Measurements from ENCODE around the gene STUB1.

Gene STUB1

DNA sequence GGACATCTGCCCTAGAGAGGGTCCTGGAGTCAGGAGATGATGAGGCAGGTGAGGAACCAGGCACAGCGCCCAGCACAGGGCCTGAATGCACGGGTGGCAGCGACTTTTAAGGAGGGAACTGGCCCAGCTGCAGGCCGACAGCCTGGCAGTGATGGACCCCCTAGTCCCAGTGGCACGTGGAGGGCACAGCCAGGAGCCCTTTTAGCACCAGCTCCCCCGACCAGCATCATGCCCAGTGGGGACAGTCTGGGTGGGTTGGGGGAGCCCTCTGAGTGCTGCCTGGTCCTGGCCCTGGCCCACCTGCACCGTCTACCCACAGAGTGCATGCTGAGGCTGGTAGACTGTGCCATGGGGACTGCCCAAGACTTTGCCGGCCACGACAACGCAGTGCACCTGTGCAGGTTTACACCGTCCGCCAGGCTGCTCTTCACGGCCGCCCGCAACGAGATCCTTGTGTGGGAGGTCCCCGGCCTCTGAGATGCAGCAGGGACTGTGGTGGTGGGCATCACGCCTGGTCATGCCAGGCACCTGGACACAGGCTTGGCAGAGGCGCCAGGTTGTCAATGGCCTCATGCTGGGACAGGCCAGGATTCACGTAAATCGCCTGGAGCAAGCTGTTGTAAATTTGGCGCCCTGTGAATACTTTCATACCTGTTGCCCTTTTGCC, 13.0 kb upstream of the STUB1 start:
- DNase-seq, result no peak

DNA sequence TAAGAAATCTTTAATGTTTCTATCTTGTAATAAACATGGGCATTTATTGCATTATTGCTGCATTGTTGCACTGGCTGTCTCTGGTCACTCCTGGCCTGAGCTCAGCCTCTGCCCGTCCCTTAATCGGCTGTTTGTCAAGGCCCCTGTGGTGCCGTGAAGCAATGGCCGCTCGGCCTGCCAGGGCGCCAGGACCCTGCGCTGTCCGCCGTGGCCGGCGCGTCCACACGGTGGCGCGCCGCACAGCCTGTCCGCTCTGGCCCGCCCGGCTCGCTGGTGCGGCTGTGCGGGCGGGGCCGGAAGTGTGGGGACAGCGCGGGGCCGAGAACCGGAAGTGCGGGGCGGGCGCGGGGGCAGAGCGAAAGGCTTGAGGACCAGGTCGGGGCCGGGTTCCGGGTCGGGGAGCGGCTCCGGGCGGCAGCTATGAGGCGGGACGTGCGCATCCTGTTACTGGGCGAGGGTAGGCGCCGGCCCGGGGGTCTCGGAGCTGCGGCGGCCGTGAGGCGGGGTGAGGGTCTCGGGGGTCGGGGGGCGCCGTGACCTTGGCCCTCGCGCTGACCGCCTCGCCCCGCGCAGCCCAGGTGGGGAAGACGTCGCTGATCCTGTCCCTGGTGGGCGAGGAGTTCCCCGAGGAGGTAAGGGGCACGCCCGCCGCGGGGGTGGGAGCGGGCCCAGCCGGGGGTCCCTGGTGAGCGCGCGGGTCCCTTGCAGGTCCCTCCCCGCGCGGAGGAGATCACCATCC, 12.3 kb upstream of the STUB1 start, which contains the start of gene RHOT2:
Gene RHOT2 (plus strand): TSS at position 353 of the 739 bp plus-strand sequence. CDS start 68 bp downstream, at position 421.
- peak; percentile 77 to 95 (median 87) for DNase-seq

DNA sequence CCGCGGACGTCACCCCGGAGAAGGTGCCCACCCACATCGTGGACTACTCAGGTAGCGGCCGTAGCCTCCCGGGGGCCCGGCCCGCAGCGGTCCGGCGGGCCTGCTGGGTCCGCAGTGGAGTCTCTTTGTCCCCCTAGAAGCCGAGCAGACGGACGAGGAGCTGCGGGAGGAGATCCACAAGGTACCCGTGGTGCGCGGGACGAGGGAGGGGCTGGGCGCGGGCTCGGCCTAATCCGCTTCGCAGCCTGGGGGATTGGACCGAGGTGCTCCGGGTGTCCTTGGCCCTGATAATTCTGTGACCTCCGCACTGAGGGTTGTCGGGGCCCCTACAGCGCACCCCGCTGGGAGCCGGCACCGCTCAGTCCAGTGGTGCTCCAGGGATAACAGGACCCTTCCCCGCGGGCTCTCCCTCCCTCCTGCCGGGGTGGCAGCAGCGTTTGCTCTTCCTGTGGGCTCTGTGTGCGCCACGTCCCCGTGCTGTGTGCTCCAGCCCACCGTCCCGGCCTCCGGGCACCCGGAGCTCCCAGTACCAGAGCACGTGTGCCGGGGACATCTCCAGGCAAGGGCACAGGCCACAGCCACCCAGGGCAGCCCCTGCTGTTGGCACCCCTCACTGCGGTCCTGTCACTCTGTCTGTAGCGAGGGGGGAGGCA, 11.6 kb upstream of the STUB1 start:
- DNase-seq, result no peak

- DNase-seq, result no peak
Measured at GRCh38 chr16:669666-670065, 10.5 kb upstream of the STUB1 start.

DNA sequence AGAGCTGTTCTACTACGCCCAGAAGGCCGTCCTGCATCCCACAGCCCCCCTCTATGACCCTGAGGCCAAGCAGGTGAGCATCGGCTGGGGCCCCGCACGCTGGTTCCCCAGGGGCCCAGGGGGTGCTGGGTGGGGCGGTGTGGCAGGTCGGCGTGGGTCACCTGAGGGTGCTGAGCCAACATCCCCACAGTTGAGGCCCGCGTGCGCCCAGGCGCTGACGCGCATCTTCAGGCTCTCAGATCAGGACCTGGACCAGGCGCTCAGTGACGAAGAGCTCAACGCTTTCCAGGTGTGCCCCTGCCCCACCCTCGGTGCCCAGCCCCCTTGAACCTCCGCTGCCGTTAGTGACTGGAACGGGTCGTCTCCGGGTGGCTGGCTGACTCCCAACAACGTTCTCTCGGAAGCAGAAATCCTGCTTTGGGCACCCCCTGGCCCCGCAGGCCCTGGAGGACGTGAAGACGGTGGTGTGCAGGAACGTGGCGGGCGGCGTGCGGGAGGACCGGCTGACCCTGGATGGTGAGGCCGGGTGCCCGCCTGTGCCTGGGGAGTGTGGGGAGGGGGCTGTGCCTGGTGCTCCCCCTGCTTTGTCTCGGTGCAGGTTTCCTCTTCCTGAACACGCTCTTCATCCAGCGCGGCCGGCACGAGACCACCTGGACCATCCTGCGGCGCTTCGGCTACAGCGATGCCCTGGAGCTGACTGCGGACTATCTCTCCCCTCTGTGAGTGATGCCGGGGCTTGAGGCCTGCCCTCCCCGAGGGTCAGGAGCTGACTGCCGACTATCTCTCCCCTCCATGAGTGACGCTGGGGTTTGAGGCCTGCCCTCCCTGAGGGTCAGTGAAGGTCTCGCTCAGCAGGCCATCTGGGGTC, 9.5 kb upstream of the STUB1 start:
- DNase-seq, result no peak

DNA sequence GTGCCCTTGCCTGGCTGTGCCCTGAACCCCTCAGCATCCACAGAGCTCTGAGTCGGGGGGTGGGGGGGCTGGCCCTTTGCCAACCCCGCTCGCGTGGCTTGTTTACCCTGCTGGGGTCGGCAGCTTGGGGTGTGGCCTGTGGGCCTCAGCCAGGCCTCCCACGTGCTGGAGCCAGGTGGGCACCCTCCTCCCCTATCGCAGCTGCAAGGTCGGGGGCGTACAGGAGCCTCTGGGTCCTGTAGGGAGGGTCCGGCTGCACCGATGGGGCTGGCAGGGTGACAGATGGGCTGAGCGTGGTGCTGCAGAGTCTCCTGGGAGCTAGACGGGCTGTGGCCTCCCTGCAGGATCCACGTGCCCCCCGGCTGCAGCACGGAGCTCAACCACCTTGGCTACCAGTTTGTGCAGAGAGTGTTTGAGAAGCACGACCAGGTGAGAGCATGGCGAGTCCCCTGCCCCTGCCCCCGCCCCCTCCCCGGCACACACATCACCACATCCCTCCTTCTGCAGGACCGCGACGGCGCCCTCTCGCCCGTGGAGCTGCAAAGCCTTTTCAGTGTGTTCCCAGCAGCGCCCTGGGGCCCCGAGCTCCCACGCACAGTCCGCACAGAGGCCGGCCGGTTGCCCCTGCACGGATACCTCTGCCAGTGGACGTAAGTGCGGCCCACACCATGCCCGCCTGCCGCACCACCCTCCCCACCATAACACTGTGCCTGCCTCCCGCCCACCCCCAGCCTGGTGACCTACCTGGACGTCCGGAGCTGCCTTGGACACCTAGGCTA, 8.7 kb upstream of the STUB1 start:
- DNase-seq, result no peak

DNA sequence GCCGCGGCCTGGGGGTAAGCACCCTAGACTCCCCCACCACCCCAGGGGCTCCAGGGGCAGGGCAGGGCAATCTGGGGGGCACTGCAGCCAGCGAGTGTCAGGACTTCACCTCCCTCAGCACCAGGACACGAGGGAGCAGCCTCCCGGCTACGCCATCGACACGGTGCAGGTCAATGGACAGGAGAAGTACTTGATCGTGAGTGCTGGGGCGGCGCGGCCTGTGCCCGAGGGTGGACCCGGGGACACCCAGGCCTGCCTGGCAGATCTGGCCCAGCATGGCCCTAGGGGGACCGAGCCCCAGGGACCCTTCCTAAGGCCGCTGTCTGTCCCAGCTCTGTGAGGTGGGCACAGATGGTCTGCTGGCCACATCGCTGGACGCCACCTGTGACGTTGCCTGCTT, 7.8 kb upstream of the STUB1 start:
- DNase-seq, result no peak

DNA sequence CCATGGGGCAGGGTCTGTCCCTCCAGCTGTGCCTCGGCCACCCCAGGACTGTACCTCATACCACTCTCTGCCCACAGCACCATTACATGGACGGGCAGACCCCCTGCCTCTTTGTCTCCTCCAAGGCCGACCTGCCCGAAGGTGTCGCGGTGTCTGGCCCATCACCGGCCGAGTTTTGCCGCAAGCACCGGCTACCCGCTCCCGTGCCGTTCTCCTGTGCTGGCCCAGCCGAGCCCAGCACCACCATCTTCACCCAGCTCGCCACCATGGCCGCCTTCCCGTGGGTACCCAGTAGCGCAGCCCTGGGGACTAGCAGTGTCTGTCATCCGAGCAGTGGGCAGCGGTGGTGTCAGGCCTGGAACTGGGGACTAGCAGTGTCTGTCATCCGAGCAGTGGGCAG, 7.4 kb upstream of the STUB1 start:
- no peak for DNase-seq

DNA sequence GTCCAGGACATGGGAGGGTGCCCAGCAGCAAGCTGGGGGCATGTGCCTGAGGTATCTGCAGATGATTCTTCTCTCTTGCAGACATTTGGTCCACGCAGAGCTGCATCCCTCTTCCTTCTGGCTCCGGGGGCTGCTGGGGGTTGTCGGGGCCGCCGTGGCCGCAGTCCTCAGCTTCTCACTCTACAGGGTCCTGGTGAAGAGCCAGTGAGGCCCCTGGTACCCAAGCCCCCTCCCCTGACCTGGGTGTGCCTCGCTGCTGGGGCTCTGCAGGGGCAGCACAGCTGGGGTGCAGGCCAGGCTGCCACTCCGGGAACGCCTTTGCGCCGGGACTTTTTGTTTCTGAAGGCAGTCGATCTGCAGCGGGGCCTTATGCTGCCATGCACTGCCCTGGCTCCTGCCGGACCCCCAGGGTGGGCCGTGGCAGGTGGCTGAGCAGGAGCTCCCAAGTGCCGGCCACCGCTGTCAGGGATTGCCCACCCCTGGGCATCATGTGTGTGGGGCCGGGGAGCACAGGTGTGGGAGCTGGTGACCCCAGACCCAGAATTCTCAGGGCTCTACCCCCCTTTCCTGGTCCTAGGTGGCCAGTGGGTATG, 6.7 kb upstream of the STUB1 start:
- no peak for DNase-seq

DNA sequence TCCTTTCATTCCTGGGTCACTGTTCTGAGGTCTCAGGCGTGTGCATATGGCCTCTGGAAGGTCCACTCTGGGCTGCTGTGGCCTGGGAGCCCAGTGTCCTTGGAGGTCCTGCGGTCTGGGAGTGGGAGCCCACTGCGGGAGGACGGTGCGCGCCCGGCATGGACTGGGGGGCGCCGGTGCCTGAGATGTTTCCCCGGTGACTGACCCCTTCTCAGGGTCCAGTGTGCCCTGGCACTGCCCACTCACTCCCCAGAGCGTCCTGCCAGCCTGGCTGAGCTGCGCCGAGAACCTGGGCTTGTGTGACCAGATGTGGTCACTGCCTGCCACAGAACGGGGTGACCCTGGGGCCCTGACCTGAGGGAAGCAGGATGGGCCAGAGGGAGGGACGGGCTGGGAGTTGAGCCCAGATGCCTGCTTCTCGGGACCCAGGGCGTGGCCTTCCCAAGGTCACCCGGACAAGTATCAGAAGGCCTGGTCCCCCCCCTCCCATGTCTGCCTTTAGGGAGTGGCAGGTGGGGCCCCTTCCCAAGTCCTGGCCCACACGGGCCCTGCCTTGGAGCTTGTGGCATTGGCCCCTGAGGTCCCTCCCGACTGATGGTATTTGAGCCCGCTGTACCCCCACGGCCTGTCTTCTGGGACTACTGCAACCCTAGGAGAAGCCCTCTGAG, 5.9 kb upstream of the STUB1 start:
- DNase-seq, result no peak

GRCh38 chr16:674968-675883, 5.0 kb upstream of the STUB1 start, which contains the start of gene RHBDL1:
TSS of gene RHBDL1 (plus strand) at chr16:675671. CDS start at chr16:675791, 120 bp downstream.
- DNase-seq, result peak in 1 of 5 experiments; percentile 26

DNA sequence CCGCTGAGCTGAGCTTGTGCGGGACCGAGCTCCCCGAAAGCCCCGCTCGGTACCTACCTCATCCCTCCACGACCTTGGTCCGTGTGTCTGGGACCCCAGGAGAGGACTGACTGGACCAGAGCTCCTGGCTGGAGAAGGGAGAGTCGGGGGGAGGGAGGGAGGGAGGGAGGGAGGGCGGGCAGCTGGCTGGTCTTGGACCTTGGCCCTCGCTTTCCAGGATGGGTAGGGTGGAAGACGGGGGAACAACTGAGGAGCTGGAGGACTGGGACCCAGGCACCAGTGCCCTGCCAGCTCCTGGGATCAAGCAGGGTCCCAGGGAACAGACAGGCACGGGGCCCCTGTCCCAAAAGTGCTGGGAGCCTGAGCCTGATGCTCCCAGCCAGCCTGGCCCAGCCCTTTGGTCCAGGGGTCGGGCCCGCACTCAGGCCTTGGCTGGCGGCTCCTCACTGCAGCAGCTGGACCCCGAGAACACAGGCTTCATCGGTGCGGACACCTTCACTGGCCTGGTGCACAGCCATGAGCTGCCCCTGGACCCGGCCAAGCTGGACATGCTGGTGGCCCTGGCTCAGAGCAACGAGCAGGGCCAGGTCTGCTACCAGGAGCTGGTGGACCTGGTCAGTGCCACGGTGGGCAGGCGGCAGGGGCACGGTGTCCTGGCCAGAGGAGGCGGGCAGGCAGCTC, 4.2 kb upstream of the STUB1 start:
- DNase-seq, result no peak

GRCh38 chr16:676565-676902, 3.7 kb upstream of the STUB1 start:
- no peak for DNase-seq

DNA sequence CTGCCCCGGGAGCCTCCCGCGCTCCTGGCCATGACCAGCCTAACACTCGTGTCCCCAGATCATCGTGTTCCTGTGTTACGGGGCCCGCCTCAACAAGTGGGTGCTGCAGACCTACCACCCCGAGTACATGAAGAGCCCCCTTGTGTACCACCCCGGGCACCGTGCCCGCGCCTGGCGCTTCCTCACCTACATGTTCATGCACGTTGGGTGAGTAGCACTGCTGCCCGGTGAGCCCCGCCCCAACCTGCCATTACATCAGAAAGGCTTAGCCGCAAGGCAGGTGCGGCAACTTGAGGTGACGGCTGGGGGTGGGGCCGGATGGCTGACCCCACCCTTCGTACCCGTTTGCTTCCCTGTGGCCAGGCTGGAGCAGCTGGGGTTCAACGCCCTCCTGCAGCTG, 3.3 kb upstream of the STUB1 start:
- DNase-seq, result peak in 2 of 5 experiments; percentile 27 to 39

DNA sequence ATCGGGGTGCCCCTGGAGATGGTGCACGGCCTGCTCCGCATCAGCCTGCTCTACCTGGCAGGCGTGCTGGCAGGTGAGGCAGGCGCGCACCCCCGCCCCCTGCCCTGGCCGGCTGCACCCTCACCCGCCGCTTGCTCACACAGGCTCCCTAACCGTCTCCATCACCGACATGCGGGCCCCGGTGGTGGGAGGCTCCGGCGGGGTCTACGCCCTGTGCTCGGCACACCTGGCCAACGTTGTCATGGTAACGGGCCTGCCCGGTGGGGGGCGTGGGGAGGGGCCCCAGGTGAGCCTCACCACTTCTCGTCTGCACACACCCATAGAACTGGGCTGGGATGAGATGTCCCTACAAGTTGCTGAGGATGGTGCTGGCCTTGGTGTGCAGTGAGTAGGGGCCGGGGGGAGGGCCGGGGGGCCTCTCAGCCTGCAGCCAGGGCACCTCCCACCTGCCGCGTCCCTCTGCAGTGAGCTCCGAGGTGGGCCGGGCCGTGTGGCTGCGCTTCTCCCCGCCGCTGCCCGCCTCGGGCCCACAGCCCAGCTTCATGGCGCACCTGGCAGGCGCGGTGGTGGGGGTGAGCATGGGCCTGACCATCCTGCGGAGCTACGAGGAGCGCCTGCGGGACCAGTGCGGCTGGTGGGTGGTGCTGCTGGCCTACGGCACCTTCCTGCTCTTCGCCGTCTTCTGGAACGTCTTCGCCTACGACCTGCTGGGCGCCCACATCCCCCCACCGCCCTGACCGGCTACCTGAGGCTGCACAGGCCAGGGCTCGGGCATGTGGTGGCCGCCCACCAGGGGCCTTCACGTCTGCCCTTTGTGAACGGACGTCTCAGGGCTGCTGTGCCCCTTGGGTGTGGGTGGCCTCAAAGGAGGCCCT, 2.7 kb upstream of the STUB1 start:
- DNase-seq, result no peak

DNA sequence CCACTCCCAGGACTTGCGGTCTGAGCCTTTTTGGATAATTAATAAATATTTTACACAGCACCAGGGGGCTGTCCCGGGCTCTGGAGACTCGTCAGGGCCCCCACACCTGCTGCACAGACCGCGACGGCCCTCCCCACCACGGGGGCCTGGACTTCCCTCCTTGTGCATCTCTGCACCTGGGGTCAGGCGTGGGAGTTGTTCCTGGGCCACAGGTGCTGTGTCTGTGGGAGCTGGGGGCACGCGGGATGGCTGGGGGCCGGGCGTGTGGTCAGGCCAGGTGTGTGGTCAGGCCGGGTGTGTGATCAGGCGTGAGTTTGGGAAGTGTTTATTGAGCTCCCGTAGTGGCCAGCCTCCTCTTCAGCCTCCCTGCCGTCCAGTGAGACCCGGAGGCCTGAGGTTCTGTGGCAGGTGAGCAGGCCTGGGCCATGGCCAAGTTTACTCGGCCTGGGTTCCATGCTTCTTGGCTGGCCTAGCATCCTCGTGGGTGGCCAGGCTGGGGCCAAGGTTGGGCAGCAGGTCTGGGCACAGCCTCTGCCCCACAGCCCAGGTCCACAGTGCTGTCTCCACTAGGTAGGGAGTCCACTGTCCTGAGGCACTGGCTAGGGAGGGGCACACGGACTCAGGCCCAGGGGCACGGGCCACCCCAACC, 1.9 kb upstream of the STUB1 start:
- no peak for DNase-seq
